BJ (cell line): ENCODE results near the gene ACVR2A. TPM values are rescaled to one million over a fixed set of nuclear protein-coding genes. Genes with fewer than 3 reads are reported as not detected.

Source experiments
- CTCF ChIA-PET: fragments of 350-600 bp; formaldehyde crosslinking; extraction: SDS; loops from one replicate; lab custom pipeline; 2021; ENCODE audit warnings: antibody characterized with exemption, inconsistent platforms; lab: Yijun Ruan, JAX
- POLR2A ChIA-PET: fragments of 300-600 bp; sonication (Branson Sonifier 250); formaldehyde crosslinking; extraction: SDS; loops from one replicate; lab custom pipeline; 2021; ENCODE audit warnings: antibody characterized with exemption; lab: Charles Lee
- DNase-seq: peaks from one replicate; pipeline ENCODE4 v3.0.0-alpha.2; 2011; ENCODE audit warnings: low read depth
- H3K27me3 ChIP-seq: 2 replicates; pipeline ENCODE4 v1.6.0; 2011; ENCODE audit warnings: low read length; ENCODE audit not compliant: control insufficient read depth, insufficient read depth
- H3K36me3 ChIP-seq: 2 replicates; pipeline ENCODE4 v1.5.1; 2011; ENCODE audit warnings: low read length; ENCODE audit not compliant: control insufficient read depth, insufficient read depth
- H3K4me3 ChIP-seq: 2 replicates; pipeline ENCODE4 v1.5.1; 2011; ENCODE audit warnings: low read depth, mild to moderate bottlenecking, control low read depth, low read length
- CTCF ChIP-seq: IDR thresholded peaks from 2 replicates; pipeline ENCODE4 v1.5.1; 2011; ENCODE audit warnings: low read depth, mild to moderate bottlenecking, control low read depth, inconsistent platforms, low read length, moderate library complexity; ENCODE audit not compliant: insufficient read depth
- polyA plus RNA-seq: library from polyadenylated mRNA; depleted of rRNA; stranded (reverse); fragments of >200 nt; gene quantifications from 2 replicates; pipeline ENCODE4 v1.2.3, GENCODE V29; 2011

ACVR2A gene
- polyA plus RNA-seq, 1 experiment = 2.2 TPM

- CTCF ChIA-PET = no interaction called here
- no peak for TF ChIP-seq CTCF
- no peak for DNase-seq
- H3K4me3 ChIP-seq = no peak overlapping the region
- no peaks in the 10 kb centered on the region for H3K27me3 ChIP-seq
- POLR2A ChIA-PET = no interaction called here
- no peaks in the 10 kb centered on the region for H3K36me3 ChIP-seq
These were observed 35.0 kb downstream of the ACVR2A start for GRCh38 chr2:147879846-147880245.

GRCh38 chr2:147882631-147883030 is 37.8 kb downstream of the ACVR2A start:
- H3K36me3 ChIP-seq = no peaks in the 10 kb centered on the region
- H3K4me3 ChIP-seq = no peak overlapping the region
- ChIA-PET POLR2A (no interaction called here), CTCF (no interaction called here)
- TF ChIP-seq CTCF = no peak
- no peaks in the 10 kb centered on the region for H3K27me3 ChIP-seq
- no peak for DNase-seq

- DNase-seq = no peak
- H3K36me3 ChIP-seq = no peaks in the 10 kb centered on the region
- H3K27me3 ChIP-seq = no peaks in the 10 kb centered on the region
- no peak overlapping the region for H3K4me3 ChIP-seq
- no peak for TF ChIP-seq CTCF
- POLR2A ChIA-PET = no interaction called here
- CTCF ChIA-PET = no interaction called here
These were observed 40.0 kb downstream of the ACVR2A start for GRCh38 chr2:147884830-147885229.

- Histone ChIP-seq H3K4me3 (no peak overlapping the region), H3K36me3 (no peaks in the 10 kb centered on the region), H3K27me3 (no peaks in the 10 kb centered on the region)
- no peak for TF ChIP-seq CTCF
- no peak for DNase-seq
- ChIA-PET CTCF (no interaction called here), POLR2A (no interaction called here)
These were observed 41.3 kb downstream of the ACVR2A start for GRCh38 chr2:147886136-147886535.

GRCh38 chr2:147888680-147889079 is 43.9 kb downstream of the ACVR2A start:
- ChIA-PET POLR2A (no interaction called here), CTCF (no interaction called here)
- TF ChIP-seq CTCF = no peak
- no peak overlapping the region for H3K4me3 ChIP-seq
- no peak for DNase-seq
- H3K36me3 ChIP-seq = no peaks in the 10 kb centered on the region
- no peaks in the 10 kb centered on the region for H3K27me3 ChIP-seq
